Mesendoderm (in vitro differentiated cells): Measurements from ENCODE around the gene AMER1. TPM values are rescaled to one million over a fixed set of nuclear protein-coding genes. Genes with fewer than 3 reads are reported as not detected.

Experiments
- small RNA-seq: library from polyadenylated mRNA; stranded (forward); fragments of <200 nt; extraction: miRNeasy Mini kit (QIAGEN cat#:217004); gene quantifications from one replicate; pipeline ENCODE3, GENCODE V24; 2013; ENCODE audit not compliant: insufficient read depth

Gene AMER1

Small RNA genes lying within 50 kb of the gene (small RNA-seq; reads per million reads assigned to genes)
- not detected for gene RN7SL799P
